Activated CD8-positive, alpha-beta memory T cell treated with anti-CD3 and anti-CD28 coated beads for 48 hours (primary cell): ENCODE data around the gene ADGRG4.
"Not testable (repeated sequence)": the region's sequence is repeated elsewhere in the genome, so short reads cannot be mapped to it uniquely, and the experiment has no call there.

Experiments
- DNase-seq, 3 experiments: peaks; one replicate each; pipeline ENCODE4 v3.0.0-alpha.2; 2020; ENCODE audit warnings: low read depth in 2 of 3, low spot score in 2 of 3

ADGRG4 gene, protein sequence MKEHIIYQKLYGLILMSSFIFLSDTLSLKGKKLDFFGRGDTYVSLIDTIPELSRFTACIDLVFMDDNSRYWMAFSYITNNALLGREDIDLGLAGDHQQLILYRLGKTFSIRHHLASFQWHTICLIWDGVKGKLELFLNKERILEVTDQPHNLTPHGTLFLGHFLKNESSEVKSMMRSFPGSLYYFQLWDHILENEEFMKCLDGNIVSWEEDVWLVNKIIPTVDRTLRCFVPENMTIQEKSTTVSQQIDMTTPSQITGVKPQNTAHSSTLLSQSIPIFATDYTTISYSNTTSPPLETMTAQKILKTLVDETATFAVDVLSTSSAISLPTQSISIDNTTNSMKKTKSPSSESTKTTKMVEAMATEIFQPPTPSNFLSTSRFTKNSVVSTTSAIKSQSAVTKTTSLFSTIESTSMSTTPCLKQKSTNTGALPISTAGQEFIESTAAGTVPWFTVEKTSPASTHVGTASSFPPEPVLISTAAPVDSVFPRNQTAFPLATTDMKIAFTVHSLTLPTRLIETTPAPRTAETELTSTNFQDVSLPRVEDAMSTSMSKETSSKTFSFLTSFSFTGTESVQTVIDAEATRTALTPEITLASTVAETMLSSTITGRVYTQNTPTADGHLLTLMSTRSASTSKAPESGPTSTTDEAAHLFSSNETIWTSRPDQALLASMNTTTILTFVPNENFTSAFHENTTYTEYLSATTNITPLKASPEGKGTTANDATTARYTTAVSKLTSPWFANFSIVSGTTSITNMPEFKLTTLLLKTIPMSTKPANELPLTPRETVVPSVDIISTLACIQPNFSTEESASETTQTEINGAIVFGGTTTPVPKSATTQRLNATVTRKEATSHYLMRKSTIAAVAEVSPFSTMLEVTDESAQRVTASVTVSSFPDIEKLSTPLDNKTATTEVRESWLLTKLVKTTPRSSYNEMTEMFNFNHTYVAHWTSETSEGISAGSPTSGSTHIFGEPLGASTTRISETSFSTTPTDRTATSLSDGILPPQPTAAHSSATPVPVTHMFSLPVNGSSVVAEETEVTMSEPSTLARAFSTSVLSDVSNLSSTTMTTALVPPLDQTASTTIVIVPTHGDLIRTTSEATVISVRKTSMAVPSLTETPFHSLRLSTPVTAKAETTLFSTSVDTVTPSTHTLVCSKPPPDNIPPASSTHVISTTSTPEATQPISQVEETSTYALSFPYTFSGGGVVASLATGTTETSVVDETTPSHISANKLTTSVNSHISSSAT (N-terminal part only)

DNA sequence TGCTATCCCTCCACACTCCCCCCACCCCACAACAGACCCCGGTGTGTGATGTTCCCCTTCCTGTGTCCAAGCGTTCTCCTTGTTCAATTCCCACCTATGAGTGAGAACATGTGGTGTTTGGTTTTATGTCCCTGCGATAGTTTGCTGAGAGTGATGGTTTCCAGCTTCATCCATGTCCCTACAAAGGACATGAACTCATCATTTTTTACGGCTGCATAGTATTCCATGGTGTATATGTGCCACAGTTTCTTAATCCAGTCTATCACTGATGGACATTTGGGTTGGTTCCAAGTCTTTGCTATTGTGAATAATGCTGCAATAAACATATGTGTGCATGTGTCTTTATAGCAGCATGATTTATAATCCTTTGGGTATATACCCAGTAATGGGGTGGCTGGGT lies at the start of gene ADGRG4:
ADGRG4 (plus strand) TSS at position 243 of the 400 bp plus-strand sequence. CDS start 7,815 bp downstream, outside the sequence.
- not testable (repeated sequence) for DNase-seq

DNA sequence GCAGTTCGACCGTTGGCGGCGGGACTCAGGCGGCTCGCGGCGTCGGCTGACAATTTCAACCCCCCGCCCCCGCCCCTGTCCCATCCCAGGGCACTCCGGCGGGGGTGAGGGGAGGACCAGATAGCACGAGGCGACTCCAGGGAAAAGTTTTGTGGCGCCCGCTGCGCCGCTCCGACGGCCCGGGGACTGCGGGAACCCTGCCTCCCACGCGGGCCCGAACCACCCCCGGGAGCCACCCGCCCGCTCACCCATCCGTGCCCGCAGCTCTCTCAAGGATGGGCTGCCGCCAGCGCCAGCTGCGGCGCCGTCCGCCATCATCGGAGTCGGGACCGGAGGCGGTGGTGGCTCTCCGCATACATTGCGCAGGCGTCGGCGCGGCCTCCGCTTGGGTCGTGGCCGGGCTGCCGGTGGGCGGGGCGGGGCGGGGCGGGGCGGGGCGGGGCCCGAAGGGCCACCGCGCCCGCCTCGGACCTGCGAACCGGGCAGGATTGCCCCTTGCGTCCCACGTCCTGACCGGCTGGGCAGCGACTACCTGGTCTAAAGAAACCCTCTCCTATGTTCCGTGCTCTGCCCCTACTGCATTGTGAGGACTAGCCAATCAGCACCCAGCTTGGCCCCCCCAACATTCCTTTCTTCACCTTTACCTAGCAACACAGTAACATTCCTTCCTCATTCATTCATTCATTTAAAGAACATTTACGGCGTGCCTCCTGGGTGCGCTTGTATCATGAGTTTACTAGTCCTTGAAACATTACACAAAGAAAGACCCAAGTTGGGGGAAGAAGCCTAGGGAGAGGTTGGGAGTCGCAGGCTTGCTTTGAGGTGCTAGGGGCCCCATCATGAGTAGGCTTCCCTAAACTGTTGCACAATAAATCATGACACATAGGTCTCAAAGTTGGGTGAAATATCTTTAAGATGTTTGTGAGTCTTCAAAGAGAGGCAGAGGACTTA lies 49.4 kb upstream of the ADGRG4 start, which contains the start of gene MAP7D3:
MAP7D3 (minus strand) TSS at position 360 of the 951 bp plus-strand sequence; CDS start at position 318, 42 bp downstream.
- DNase-seq = peak in 2 of 3 experiments; percentile 16 to 38

DNA sequence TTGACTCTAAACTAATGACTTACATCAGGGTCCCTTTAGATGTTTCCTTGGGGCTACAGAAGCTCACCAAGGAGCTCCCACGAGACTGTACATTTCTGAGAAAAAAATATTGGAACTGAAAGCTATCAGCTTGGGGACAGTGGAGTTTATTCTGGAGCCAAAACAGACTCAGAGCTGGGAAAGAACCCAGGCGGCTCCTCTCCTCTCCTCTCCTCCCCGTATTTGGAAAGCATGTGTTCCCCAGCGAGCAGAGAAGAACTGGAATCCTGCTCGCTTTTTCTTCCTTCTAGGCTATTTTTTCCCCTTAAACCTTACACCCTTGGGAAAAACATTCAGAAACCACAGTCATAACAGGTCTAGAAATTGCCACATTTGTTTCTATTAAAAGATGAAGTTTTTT lies 45.2 kb upstream of the ADGRG4 start:
- DNase-seq = no peak

DNA sequence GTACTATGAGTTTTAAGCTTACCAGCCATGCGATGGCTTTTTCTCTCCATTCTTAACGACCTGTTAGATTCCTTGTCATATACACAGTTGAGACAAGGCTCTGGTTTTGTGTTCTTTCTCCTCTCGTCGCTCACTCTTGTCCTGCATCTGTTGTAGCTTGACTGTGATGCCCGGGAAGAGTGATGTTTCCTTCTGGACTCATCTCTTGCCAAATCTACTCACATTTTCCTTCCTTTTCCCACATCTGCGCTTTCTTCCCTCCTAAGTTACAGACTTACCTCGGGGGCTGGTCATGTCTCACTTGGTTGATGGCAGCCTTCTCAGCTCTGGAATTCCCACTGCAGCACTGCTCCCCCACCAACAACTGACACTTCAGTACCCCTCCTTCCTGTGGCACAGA lies 44.7 kb upstream of the ADGRG4 start:
- DNase-seq = no peak

DNA sequence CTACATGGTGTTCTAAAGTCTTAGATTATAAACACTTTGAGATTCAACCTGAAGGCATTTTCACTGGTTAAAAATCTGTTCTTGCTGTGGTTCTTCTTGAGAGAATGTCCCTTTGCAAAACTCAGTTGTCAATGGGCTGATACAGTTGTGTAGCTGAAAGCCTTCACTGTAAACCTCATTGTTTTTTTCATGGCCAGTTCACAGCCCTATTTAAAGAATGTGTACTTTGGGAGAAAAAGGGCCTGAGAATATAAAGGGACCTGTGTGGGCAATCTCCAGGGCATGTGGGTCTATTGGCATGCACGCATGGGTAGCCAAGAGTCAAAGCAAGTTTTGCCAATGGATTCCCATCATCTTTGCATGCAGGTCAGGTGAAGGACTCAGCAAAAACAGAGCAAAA lies 41.8 kb upstream of the ADGRG4 start:
- no peak for DNase-seq

DNA sequence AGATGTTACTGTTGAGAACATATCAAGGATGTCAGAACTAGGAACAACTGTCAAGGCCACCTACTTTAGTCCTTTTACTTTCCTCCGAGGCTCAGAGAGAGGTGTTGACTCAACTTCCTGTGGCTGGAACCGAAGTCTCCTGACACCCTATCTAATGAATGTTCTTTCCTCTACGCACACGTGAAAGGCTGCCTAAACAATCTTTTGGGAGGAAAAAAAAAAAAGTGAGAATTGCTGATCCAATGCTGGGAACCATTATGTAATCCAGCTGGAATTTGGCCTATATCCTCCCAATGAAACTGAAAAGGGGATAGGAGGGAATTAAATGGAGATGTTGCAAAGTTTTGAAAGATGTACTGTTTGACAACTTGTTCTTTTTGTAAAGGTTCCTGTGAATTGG lies 41.2 kb upstream of the ADGRG4 start:
- DNase-seq = no peak

DNA sequence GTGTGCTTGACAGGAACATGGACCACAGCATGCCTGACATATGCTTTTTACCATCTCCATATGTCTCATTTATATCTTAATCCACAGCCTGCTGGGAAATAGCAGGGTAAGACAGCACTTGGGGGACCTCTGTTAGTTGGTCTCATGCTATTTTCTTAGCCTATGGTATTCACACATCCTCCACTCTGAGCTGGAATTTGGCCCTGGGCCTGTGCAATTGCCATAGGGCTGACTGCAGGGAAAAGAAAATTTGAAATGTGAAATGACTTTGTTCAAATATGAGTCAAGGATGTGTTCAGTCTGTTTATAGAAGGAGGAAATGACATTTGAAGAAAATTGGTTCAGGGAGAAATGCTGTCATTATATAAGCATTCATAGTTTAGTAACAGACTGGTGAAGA lies 40.0 kb upstream of the ADGRG4 start:
- no peak for DNase-seq

DNA sequence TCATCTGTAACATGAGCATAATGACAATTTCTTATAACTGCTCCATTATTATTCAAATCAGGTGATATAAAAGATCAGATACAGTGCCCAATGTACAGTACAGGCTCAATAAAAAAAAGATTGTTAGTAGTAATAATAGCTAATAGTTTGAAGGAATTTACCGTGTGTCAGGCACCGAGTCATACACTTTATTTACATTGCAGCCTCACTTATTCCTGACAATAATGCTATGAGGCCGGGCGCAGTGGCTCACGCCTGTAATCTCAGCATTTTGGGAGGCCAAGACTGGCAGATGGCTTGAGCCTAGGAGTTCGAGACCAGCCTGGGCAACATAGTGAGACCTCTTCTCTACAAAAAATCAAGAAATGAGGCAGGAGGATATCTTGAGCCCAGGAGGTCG lies 39.4 kb upstream of the ADGRG4 start:
- DNase-seq = no peak

DNA sequence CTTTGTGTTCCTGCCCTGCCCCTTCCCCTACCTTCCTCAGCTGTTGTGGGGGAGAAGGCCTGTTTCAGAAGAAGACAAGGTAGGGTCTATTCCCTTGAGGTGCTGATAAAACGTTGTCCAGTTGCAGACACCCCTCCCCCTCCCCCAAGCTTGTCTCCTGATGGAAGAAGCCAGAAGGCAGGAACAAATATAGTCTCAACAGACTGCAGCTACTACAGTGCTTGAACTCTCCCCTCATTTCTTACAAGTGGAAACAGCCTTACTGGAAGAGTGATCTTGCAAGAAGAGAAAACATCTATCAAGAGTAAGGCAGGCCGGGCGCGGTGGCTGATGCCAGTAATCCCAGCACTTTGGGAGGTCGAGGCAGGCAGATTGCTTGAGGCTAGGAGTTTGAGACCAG lies 38.5 kb upstream of the ADGRG4 start:
- DNase-seq = no peak

DNA sequence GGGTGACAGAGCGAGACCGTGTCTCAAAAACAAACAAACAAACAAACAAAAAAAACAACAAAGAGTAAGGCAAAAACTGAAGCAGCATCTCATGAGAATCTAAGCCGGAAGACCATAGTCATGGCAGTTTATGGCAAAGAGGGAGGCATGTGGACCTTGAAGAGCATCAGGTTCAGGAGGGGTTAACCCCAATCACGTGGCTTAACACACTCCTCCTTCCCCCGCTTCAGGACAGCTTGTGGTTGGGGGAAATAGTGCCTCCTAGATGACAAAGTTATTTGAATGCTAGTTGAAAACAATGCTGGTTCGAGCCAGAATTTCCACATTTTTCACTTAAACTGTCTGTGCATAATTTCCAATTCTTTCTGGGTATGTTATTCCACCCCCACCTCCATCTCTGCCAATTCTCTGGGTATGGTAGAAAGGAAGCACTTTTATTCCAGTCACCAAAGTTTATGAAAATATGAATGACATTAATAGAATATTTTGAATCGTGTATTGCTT lies 37.9 kb upstream of the ADGRG4 start:
- DNase-seq = no peak

DNA sequence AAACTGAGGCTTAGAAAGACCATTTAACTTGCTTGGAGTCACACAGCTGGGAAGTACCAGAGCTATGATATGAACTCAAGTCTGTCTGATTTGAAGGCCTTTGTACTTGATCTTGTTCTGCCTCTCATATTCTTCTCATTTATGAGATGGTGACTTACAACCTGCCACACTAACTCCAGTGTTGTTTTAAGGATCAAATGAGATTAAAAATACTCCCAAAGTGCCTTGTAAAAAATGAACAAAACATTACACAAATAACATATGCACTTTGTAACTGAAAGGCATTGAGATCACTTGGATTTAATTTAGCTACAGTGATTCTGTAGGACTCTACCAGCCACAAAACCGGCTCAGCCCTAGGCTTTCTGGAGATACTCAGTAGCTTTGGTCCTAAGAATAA lies 33.9 kb upstream of the ADGRG4 start:
- DNase-seq = no peak

DNA sequence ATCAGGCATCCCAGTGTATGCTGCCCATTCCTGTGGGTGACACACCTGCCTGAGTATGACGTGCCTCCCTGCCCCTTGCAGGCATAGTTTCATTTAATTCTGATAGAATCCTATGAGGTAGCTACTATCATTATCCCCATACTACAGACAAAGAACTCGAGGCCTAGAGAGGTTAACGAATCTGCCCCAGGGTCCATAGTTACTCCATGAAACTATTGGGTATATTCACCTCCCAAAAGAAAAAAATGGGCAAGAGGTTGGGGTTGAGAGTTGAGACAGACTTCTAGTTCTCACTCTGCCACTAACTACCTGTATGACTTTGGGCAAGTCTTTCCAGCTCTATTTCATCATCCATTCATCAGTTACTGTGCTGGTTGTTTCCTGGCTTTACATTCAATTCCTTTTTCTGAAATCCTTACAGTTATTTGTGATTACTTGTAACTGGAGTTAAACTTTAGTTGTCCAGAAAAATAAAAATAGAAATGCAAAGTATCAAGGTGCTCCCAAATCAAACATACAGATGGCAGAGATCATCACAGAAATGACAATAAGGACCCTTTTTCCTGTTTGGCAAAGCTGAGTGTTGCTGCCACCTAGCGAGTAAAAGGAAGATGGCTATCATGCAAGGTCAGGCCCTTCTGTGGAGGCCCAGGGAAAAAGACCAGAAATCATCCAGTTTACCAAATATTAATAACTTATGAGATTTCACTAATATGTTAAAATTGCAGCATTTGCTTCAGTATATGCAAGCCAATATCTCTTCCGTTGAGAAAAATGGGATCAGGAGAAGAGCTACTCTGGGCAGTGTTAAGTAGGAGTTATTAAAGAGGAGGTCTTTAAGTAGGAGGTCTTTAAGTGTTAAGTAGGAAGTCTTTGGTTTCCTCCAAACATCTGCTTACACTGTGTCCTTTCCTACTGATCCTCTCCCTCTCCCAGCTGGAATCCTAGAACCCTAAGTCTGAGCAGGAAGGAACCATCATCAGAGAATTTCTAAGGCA lies 32.4 kb upstream of the ADGRG4 start:
- no peak for DNase-seq

DNA sequence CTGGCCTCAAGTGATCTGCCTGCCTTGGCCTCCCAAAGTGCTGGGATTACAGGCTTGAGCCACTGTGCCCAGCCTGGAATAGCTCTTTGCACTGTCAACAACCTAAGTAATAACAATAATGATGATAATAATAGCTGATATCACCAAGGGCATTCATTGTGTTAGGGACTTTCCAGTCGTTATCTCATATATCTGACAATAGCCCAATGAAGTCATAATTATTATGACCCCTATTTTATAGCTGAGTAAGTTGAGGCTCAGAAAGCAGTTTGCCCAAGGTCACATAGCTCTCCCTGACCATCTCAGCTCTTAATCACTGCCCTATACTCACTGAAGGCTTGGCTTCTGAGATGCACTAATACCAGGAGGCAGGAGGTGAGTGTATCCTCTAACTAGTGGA lies 30.8 kb upstream of the ADGRG4 start:
- no peak for DNase-seq

DNA sequence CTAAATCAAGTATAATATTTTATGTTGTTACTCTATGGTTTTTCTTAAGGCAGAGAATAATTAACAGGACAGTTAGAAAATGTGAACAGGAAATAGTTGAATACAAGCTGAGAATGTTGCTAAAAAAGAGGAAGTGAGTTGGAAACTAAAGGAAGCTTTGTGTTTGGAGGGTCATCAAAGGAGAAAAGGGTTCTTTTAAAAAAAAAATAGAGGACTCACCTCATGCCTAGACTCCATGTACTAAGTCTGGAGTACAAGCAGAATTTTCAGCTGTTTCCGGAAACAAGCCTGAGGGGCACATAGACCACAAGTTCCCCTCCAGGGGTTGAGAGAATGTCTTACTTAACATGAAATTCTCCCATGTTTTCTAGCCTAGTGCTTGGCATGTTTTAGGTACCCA lies 29.5 kb upstream of the ADGRG4 start:
- DNase-seq = no peak

DNA sequence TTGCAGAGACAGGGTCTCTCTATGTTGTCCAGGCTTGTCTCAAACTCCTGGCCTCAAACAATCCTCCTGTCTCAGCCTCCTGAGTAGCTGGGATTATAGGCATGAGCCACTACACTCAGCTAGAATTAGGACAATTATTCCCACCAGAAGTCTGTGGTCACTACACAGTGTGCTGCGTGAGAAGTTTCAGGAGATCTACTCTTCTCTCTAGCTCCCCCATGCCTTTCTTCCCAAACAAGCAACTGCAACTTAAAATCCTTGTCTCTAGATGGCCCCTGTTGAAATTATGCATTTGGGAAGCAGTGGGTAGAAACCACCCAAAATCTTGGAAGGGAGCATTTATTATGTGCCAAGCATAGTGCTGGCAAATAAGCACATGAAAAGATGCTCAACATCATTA lies 28.4 kb upstream of the ADGRG4 start:
- DNase-seq = no peak

DNA sequence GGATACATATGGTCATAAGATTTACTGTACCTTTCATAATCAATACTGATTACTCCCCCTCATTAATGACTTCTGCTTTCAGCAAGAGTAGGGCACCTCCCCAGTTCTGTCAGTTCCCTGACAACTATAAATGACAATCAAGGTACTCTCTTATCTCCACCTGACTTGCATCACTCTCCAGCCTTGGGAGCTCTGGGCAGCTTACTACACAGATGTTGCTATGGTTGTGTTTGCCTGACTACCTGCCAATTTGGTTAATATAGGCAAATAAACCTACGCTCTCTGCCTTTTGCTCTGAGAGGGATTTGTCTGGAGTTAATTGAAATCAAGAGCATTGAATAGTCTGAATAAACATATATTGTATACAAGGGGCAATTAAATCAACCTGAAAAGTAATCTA lies 26.8 kb upstream of the ADGRG4 start:
- no peak for DNase-seq

DNA sequence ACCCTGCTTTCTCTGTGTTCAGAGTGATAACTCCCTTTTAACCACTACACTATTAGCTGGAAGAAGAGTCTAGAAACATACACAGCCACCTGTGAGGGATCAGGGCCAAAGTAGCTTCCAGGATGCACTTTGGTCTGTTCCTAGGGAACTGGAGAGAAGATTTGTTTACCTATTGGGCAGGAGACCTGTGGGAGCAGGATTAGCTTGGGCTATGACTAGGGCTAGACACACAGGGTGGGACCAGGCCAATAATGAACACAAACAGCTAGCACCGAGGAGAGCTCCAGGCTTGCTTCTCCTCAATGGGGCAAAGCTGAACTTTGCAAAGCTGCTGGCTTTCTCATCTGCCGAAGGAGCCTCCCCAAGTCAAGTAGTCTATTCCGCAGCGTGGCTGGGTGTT lies 25.2 kb upstream of the ADGRG4 start:
- no peak for DNase-seq

DNA sequence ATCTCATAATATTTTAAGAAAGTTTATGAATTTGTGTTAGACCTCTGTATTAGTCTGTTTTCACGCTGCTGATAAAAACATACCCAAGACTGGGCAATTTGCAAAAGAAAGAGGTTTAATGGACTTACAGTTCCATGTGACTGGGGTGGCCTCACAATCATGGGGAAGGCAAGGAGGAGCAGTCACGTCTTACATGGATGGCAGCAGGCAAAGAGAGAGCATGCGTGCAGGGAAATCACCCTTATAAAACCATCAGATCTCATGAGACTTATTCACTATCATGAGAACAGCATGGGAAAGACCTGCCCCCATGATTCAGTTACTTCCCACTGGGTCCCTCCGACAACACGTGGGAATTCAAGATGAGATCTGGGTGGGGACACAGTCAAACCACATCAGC lies 14.4 kb upstream of the ADGRG4 start:
- not testable (repeated sequence) for DNase-seq

DNA sequence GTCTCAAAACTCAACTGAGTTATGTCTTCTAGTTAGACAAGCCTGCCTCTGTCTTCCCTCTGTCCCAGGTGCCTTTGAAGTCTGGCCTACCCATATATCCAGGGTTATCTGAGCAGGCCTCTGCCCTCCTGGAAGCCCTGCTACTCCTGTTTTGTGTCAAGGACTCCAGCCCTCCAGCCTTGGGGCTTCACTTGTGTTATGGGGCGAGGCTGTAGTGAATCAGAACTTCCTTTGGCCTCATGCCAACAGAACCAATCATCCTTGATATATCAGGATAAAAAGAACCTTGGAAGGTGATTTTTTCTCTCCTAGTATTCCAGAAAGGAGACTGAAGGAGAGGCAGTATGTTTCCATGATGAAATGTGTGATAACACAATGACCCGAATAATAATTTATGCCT lies 8.9 kb upstream of the ADGRG4 start:
- no peak for DNase-seq
